Activated T-cell treated with anti-CD3 and anti-CD28 coated beads, Interleukin-2, amount 50 U/mL, for 72 hours (primary cell): ENCODE data around the gene ESR2. TPM values are rescaled to one million over a fixed set of nuclear protein-coding genes. Genes with fewer than 3 reads are reported as not detected.
"Not testable (repeated sequence)": the region's sequence is repeated elsewhere in the genome, so short reads cannot be mapped to it uniquely, and the experiment has no call there.

Source experiments
- ATAC-seq, 2 donors: fragments of 150-1000 bp; cut with Tn5 transposase; replicated peaks in 1 of 2; 2 replicates each; pipeline ENCODE4 v1.10.0; 2021; ENCODE audit warnings: moderate library complexity in 2 of 2, mild to moderate bottlenecking in 1 of 2
- DNase-seq, 2 donors: peaks; one replicate each; pipeline ENCODE4 v3.0.0; 2021 to 2022; ENCODE audit warnings: mixed read lengths in 1 of 2
- H3K27ac Mint-ChIP-seq: one replicate; pipeline ENCODE4 v1.8.0; 2022; ENCODE audit warnings: mild to moderate bottlenecking, moderate library complexity, mixed read lengths
- H3K27me3 Mint-ChIP-seq: one replicate; pipeline ENCODE4 v1.8.0; 2022; ENCODE audit warnings: low read depth, mixed read lengths
- H3K36me3 Mint-ChIP-seq, 2 donors: one replicate each; pipeline ENCODE4 v1.8.0; 2022; ENCODE audit warnings: mixed read lengths in 2 of 2, mild to moderate bottlenecking in 1 of 2; ENCODE audit not compliant: insufficient read depth in 2 of 2
- H3K4me1 Mint-ChIP-seq: one replicate; pipeline ENCODE4 v1.8.0; 2022; ENCODE audit warnings: low read depth, mixed read lengths
- H3K4me3 Mint-ChIP-seq, 2 donors: one replicate each; pipeline ENCODE4 v1.8.0; 2022; ENCODE audit warnings: mild to moderate bottlenecking in 2 of 2, mixed read lengths in 2 of 2, moderate library complexity in 2 of 2
- H3K9me3 Mint-ChIP-seq, 2 donors: one replicate each; pipeline ENCODE4 v1.8.0; 2022; ENCODE audit warnings: mixed read lengths in 2 of 2
- total RNA-seq, 2 donors: library from RNA; stranded (reverse); gene quantifications; one replicate each; pipeline ENCODE4 v1.2.3, GENCODE V29; 2022

ESR2 gene
- 1 to 10 TPM in 1 of 2 donors, under 1 TPM in 1; 0.23 to 1.0 TPM for total RNA-seq

DNA sequence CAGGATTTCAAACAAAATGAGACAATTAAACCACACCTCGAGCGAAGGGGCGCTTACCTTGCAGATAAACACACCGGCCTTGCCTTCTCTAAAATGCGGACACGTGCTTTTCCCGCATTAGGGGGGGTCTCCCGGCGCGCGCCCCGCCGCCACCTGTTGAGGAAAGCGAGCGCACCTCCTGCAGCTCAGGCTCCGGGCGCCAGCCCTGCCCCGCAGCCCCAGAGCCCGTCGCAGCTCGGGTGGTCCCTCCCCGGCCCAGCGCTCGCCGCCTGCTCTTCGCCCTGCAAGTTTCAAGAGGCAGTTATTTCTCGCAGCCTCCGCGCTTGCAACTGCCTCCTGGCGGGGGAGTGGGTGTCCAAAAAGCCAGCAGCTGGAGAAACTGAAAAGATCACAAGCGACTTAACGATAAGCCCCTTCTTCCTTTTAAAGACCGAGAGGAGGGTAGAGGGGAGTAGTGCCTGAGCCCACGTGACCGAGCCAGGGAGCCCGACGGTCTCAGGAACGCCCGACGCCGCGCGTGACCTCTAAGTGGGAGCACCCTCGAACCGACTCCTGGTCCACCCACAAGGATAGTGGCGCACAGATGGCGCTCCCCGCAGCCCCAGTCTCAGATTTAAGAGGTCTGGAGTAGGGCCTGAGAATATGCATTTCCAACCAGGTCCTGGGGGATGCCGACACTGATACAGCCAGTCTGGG lies at the start of gene ESR2:
ESR2 (minus strand) TSS at position 396 of the 696 bp plus-strand sequence. CDS start 11,386 bp downstream, outside the sequence.
- no peaks in the 10 kb centered on the region for H3K36me3 Mint-ChIP-seq
- H3K4me1 Mint-ChIP-seq: peaks cover 37% of the 10 kb centered on the region
- H3K27ac Mint-ChIP-seq: peak within 1 kb of the TSS; percentile 54
- peak; percentile 28 to 32 for DNase-seq
- peak within 1 kb of the TSS; percentile 83 to 88 for H3K4me3 Mint-ChIP-seq
- peaks cover 26% of the 10 kb centered on the region for H3K27me3 Mint-ChIP-seq
- ATAC-seq: peak; percentile 19 to 61
- no peaks in the 10 kb centered on the region for H3K9me3 Mint-ChIP-seq

DNA sequence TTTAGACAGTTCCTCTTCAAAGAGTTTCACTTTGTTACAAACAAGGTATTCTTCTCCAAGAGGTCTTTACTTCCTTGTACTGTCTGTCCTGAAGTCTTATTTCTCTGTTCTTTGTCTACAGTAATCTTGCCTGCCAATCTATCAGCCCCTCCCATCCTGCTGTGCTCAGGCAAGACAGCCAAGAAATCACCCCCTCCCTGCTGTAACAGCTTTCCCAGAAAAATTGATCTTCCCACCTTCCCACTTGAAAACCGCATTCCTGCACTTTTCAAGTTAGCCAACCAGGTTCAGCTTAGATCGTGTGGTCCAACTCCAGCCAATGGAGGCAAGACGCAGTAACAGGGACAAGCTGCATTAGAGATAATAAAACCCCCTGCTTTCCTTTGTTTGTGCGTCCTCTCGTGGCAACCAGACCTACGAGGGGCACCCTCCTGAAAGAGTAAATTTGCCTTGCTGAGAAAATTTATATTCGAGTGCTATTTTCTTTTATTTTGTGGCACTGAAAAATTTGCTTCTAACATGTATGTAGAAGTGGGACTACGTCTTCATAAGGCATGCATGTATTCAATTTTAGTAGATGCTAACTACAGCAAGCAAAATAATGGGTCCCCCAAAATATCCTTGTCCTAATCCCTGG lies 46.5 kb upstream of the ESR2 start:
- ATAC-seq (no peak), DNase-seq (no peak)
- H3K27ac Mint-ChIP-seq: peak overlapping the region; percentile 29
- peaks cover 11% of the 10 kb centered on the region for H3K4me1 Mint-ChIP-seq
- H3K36me3 Mint-ChIP-seq: peaks cover 4 to 9% of the 10 kb centered on the region in 2 donors
- no peak overlapping the region for H3K4me3 Mint-ChIP-seq
- H3K27me3 Mint-ChIP-seq: no peaks in the 10 kb centered on the region
- H3K9me3 Mint-ChIP-seq: peaks cover 2 to 3% of the 10 kb centered on the region in 2 donors

DNA sequence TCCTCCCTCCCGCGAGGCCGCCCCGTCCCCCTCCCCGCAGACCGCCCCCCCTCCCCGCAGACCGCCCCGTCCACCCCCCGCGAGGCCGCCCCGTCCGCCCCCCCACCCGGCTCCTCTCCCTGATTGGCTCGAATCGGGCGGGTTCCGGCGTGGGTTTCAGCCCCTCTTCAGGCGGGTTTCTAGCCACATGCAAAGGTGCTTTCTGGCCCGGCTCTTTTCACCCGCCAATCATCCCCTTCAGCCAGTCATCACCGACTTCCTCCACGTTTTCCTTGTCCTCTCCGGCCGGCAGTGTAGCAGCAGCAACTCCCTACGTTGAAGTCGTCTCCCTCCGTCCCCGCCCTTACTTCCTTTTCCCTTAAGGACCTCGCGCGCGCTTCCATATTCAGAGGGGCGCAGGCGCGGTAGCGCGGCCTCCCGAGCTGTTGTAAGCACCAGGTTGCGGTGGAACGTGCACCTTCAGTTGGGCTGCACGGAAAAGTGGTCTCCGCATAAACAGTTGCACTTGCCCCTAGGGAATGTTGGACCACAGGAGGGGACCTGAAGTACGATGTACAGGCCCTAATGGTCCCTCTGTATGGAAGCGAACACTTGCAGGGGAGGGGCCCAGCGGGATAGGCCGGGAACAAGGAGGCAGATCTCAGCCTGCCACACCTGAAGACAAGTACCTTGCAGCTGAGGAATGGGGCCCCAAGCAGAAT lies 44.6 kb upstream of the ESR2 start:
- H3K4me1 Mint-ChIP-seq: peaks cover 11% of the 10 kb centered on the region
- peak; percentile 83 to 86 for ATAC-seq
- DNase-seq: peak; percentile 81 to 88
- H3K36me3 Mint-ChIP-seq: peaks cover 4 to 9% of the 10 kb centered on the region in 2 donors
- H3K9me3 Mint-ChIP-seq: peaks cover 2 to 3% of the 10 kb centered on the region in 2 donors
- no peaks in the 10 kb centered on the region for H3K27me3 Mint-ChIP-seq
- H3K27ac Mint-ChIP-seq: peak overlapping the region; percentile 87
- peak overlapping the region; percentile 77 to 96 for H3K4me3 Mint-ChIP-seq

DNA sequence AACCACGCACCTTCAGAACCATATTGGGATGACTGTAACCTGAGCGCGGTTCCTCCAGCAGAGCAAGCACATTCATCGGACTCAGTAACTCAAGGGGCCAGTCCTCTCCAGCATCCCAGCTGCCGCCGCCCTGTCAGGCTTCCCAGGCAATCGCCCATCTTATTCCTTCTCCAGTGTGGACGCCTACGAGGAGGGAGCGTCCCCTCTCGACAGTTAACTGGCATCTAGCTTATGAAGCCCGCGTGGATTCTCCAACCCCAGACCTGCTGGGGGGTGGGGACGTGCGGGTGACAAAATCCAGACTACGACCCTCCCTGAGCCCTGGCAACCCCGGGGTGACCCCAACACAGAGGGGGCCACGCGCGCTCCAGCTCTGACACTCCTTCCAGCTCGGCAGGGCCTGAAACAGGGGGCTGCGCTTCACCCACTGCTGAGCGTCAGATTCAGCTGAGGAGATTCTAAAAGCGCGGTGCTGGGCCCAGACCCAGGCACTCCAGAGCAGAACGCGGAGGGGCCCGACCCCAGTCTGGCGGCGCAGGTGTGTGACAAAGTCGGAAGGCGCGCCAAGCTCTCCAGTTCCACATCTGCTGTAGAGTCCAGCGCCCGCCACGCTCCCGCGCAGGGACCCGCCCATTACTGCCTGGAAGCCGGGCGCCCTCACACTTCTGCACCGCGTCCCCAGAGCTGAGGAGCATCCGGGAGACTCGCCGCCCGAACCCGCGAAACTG lies 43.9 kb upstream of the ESR2 start:
- ATAC-seq: peak; percentile 81 to 83
- Mint-ChIP-seq H3K4me1 (peaks cover 11% of the 10 kb centered on the region), H3K9me3 (peaks cover 2 to 3% of the 10 kb centered on the region in 2 donors), H3K36me3 (peaks cover 4 to 10% of the 10 kb centered on the region in 2 donors), H3K27ac (peak overlapping the region; percentile 87), H3K4me3 (peak overlapping the region; percentile 77 to 96), H3K27me3 (no peaks in the 10 kb centered on the region)
- peak; percentile 29 to 76 for DNase-seq

DNA sequence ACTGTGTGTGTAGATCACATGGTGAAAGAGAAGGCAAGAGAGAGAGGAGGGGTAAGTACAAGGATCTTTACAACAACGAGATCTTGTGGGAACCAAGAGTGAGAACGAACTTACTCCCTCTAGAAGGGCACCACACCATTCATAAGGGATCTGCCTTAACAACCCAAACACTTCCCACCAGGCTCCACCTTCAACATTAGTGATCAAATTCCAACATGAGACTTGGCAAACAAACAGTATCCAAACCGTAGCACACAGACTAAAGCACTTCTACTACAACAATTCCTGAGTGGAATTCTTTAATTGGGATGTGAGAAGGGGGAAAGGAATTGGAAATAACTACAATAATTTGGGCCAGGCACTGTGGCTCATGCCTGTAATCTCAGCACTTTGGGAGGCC lies 35.0 kb upstream of the ESR2 start:
- peaks cover 0 to 2% of the 10 kb centered on the region in 2 donors for H3K36me3 Mint-ChIP-seq
- no peaks in the 10 kb centered on the region for H3K4me1 Mint-ChIP-seq
- H3K4me3 Mint-ChIP-seq: no peak overlapping the region
- DNase-seq: no peak
- H3K27me3 Mint-ChIP-seq: no peaks in the 10 kb centered on the region
- ATAC-seq: no peak
- H3K27ac Mint-ChIP-seq: no peak overlapping the region
- peaks cover 0 to 1% of the 10 kb centered on the region in 2 donors for H3K9me3 Mint-ChIP-seq

DNA sequence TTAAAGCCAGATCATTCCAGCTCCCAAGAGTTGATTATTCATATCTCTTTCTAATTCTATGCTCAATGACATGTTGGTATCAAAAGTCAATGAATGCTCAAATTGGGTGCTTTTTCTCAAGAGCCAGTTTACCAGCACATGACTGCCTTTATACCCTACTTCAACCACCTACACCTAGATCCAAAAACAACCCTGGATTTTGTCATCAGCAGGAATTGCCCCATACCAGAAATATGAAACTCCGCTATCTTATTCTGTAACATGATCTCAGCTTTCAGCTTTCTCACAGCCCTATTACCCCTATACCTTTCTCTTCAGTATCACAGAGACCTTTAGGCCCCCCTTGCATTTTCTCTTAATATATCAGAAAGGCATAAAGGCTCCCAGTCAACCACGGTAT lies 32.3 kb upstream of the ESR2 start:
- ATAC-seq (no peak), DNase-seq (no peak)
- H3K4me1 Mint-ChIP-seq: no peaks in the 10 kb centered on the region
- H3K27ac Mint-ChIP-seq: no peak overlapping the region
- peaks cover 0 to 1% of the 10 kb centered on the region in 2 donors for H3K9me3 Mint-ChIP-seq
- H3K36me3 Mint-ChIP-seq: peaks cover 0 to 1% of the 10 kb centered on the region in 2 donors
- H3K27me3 Mint-ChIP-seq: no peaks in the 10 kb centered on the region
- no peak overlapping the region for H3K4me3 Mint-ChIP-seq

DNA sequence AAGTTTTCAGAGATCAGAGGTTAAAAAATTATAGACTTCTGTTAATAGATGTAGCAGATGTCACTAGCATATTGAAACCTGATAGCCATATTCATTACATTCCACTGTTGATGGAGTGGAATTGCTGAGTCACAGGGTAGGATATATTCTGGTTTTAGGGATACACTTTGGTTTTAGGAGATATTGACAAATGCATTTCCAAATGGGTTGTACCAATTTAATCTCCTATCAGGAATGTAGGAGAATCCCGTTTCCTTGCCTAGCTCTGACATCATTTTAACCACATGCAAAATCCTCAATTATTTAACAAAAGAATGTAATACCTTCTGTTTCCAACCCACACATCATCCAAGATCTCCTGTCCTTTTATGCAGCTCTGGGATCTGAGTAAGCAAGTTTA lies 30.7 kb upstream of the ESR2 start:
- Mint-ChIP-seq H3K27me3 (no peaks in the 10 kb centered on the region), H3K9me3 (peaks cover 0 to 1% of the 10 kb centered on the region in 2 donors), H3K4me3 (no peak overlapping the region), H3K4me1 (no peaks in the 10 kb centered on the region), H3K27ac (no peak overlapping the region), H3K36me3 (no peaks in the 10 kb centered on the region)
- ATAC-seq: no peak
- no peak for DNase-seq

DNA sequence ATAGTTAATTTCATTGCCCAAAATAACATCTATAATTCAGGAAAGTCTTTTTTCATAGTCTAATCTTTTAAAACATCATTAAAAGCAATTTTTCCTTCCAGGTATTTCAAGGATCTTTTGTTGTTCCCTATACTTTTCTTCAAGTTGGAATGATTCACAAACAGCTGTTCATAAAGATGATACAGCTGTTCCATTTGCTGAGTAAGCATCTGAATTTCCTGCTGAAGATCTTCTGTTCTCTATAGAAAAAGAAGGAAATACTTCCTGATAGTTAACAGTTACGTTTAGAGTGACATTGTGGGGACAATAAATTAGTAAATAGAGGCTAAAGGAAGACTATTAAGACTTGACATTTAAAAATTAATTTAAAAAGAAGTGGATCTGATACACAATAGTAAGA lies 30.3 kb upstream of the ESR2 start:
- no peak for ATAC-seq
- no peaks in the 10 kb centered on the region for H3K27me3 Mint-ChIP-seq
- H3K9me3 Mint-ChIP-seq: peaks cover 0 to 1% of the 10 kb centered on the region in 2 donors
- no peaks in the 10 kb centered on the region for H3K36me3 Mint-ChIP-seq
- no peak for DNase-seq
- H3K27ac Mint-ChIP-seq: no peak overlapping the region
- no peak overlapping the region for H3K4me3 Mint-ChIP-seq
- H3K4me1 Mint-ChIP-seq: no peaks in the 10 kb centered on the region

DNA sequence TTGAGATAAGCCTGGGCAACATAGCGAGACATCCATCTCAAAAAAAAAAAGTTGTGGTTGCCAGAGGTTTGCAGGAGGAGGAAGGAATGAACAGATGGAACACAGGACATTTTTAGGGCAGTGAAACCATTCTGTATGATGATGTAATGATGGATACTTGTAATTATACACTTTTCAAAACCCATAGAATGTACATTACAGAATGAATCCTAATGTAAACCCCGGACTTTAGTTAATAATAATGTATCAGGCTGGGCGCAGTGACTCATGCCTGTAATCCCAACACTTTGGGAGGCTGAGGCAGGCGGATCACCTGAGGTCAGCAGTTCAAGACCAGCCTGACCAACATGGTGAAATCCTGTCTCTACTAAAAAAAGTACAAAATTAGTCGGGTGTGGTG lies 26.2 kb upstream of the ESR2 start:
- H3K4me1 Mint-ChIP-seq, H3K9me3 Mint-ChIP-seq, H3K4me3 Mint-ChIP-seq, H3K27me3 Mint-ChIP-seq, H3K36me3 Mint-ChIP-seq, DNase-seq, ATAC-seq, H3K27ac Mint-ChIP-seq: not testable (repeated sequence)

DNA sequence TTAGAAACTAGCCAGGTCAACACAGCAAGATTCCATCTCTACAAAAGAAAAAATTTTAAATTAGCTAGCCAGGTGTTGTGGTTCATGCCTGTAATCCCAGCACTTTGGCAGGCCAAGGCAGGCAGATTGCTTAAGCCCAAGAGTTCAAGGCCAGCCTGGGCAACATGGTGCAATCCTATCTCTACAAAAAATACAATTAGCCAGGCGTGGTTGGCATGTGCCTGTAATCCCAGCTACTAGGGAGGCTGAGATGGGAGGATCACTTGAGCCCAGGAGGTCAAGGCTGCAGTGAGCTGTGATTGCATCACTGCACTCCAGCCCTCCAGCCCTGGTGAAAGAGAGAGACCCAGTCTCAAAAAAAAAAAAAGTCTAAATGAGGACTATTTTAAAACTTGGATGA lies 24.5 kb upstream of the ESR2 start:
- not testable (repeated sequence) for H3K4me1 Mint-ChIP-seq, H3K4me3 Mint-ChIP-seq, H3K9me3 Mint-ChIP-seq, DNase-seq, H3K27ac Mint-ChIP-seq, H3K27me3 Mint-ChIP-seq, H3K36me3 Mint-ChIP-seq, ATAC-seq

DNA sequence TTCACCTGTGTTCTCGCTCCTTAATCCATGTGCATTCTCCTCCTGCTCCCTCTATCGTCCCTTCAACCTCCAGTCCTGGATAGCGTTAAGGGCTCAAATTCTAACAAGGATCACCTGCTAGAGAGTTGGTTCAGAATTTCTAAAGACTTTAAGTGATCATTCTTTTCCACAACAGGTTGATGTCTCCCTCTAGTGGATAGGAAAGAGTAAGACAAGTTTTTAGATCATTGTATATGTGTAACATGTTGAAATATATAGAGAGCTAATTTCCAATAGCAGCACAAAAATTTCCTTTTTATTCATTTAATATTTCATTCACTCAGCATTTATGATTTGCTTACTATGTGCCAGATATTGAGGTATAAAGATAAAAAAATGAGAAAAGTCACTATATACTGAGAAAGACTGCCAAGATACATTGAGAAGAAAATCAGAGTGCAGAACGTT lies 9.3 kb upstream of the ESR2 start:
- no peak for DNase-seq
- ATAC-seq: peak; percentile 51 to 57

DNA sequence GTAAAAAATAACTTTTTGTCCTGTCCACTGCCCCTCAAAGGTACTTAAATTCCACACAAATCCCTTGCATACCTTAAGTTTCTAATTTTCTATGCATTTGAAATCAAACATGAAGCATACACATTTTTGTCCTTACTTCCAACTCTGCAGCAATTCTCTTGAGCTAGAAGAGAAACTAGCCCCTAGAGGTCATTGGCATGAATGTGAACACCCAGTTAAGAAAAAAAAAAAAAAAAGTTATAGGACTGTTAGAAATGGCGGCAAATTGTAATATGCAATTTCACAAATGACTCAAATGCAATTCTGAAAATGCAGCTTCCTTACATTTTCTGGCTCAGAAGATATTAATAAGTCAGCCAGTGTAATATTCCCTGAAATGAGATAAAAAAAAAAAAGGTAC lies 4.6 kb upstream of the ESR2 start:
- no peak for ATAC-seq

More for the DNA sequence above, 9.3 kb upstream of the ESR2 start:
- Mint-ChIP-seq H3K4me1 (no peaks in the 10 kb centered on the region), H3K9me3 (no peaks in the 10 kb centered on the region), H3K4me3 (no peak overlapping the region), H3K27me3 (peaks cover under 1% of the 10 kb centered on the region), H3K36me3 (no peaks in the 10 kb centered on the region), H3K27ac (no peak overlapping the region)

More for the DNA sequence above, 4.6 kb upstream of the ESR2 start:
- no peak overlapping the region for H3K4me3 Mint-ChIP-seq
- H3K27ac Mint-ChIP-seq: no peak overlapping the region
- no peak for DNase-seq
- peaks cover 32% of the 10 kb centered on the region for H3K4me1 Mint-ChIP-seq
- peaks cover 16% of the 10 kb centered on the region for H3K27me3 Mint-ChIP-seq
- H3K9me3 Mint-ChIP-seq: no peaks in the 10 kb centered on the region
- no peaks in the 10 kb centered on the region for H3K36me3 Mint-ChIP-seq
